ENCODE results near the gene PEX13.
A peak's percentile ranks its signal among the peaks of the same experiment; 100 is the strongest.
"Not testable (repeated sequence)": the region's sequence is repeated elsewhere in the genome, so short reads cannot be mapped to it uniquely, and the experiment has no call there.

PEX13 gene

DNA sequence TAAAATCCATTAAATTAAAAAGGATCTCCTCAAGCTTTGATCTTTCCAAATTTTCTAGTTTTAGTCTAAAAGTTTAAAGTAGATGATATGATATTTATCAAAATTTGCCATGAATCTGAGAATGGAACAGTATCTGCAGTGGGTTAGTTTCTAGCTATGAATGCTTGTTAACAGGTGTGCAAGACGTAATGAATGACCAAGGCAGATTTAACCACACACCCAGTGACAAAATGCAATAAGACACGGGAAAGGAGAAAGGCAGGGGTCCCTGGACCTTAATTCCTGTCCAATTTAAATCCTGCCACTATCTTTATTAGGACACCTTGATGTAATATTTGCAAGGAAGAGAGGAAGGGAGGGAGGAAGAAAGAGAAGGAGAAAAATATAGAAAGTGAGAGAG lies 30.5 kb upstream of the PEX13 start:
- no peaks in the 10 kb centered on the region for H3K36me3 Mint-ChIP-seq (ENCODE audit: insufficient read depth)
- ATAC-seq (replicated peaks; ENCODE audit: extremely low read depth, poor library complexity, severe bottlenecking) (no peak), DNase-seq (ENCODE audit: low spot score in 2 of 2) (no peak)
- H3K27me3 Mint-ChIP-seq, result no peaks in the 10 kb centered on the region
- no peaks in the 10 kb centered on the region for H3K9me3 Mint-ChIP-seq
- no peak overlapping the region for H3K27ac Mint-ChIP-seq (ENCODE audit: low read depth)
- no peak overlapping the region for H3K4me3 Mint-ChIP-seq
- peaks cover 5% of the 10 kb centered on the region for H3K4me1 Mint-ChIP-seq

DNA sequence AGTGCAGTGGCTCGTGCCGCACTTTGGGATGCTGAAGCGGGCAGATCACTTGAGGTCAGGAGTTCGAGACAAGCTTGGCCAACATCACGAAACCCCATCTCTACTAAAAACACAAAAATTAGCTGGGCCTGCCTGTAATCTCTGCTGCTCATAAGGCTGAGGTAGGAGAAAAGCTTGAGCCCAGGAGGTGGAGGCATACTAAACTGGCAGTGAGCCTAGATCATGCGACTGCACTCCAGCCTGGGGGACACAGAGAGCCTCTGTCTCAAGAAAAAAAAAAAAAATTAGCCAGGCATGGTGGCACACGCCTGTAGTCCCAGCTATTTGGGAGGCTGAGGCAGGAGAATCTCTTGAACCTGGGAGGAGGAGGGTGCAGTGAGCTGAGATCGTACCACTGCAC lies 29.9 kb upstream of the PEX13 start:
- not testable (repeated sequence) for H3K27ac Mint-ChIP-seq (ENCODE audit: low read depth); DNase-seq (ENCODE audit: low spot score in 2 of 2); H3K4me1 Mint-ChIP-seq; H3K36me3 Mint-ChIP-seq (ENCODE audit: insufficient read depth); H3K9me3 Mint-ChIP-seq; H3K27me3 Mint-ChIP-seq; ATAC-seq (replicated peaks; ENCODE audit: extremely low read depth, poor library complexity, severe bottlenecking); H3K4me3 Mint-ChIP-seq

DNA sequence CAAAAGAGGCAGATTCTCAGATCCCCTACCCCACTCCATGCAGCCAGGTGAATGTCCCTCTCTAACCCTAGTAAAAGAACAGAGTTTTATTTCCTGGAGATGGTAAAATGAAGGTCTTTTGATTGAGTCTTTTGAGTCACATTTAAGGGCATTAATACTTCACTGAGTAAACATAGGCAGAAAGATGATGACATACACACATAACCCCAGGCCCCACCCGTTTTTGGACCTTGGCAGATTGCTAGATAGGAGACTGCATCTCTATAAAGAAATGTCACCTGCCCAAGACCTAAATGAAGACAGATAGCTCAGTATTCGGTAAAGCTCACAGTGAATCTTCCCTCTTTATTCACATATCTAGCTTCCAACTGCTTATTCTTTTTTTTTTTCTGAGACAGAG lies 28.3 kb upstream of the PEX13 start:
- Mint-ChIP-seq H3K27me3 (no peaks in the 10 kb centered on the region), H3K4me3 (no peak overlapping the region), H3K27ac (ENCODE audit: low read depth) (peak overlapping the region; percentile 30), H3K4me1 (peaks cover 16% of the 10 kb centered on the region), H3K9me3 (no peaks in the 10 kb centered on the region), H3K36me3 (ENCODE audit: insufficient read depth) (peaks cover 7% of the 10 kb centered on the region)
- ATAC-seq (replicated peaks; ENCODE audit: extremely low read depth, poor library complexity, severe bottlenecking), result no peak
- DNase-seq (ENCODE audit: low spot score in 2 of 2), result no peak

DNA sequence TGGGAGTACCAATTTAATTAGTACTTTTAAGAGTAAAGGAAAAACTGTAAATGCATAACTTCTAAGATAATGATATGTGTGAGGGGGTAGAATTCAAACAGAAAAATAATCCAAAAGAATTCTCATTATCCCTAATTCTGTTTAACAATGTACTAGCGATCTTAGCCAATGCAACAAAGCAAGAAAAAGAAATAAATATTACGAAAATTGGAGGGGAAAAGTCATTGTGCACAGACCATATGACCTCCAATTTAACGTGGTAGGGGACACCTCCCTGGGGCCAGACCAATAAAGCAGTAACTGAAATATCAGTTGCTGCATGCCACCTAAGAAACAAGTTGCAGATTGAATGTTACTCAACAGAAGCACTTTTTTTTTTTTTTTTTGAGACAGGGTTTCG lies 25.9 kb upstream of the PEX13 start:
- Mint-ChIP-seq H3K4me1 (peaks cover 16% of the 10 kb centered on the region), H3K9me3 (no peaks in the 10 kb centered on the region), H3K4me3 (no peak overlapping the region), H3K36me3 (ENCODE audit: insufficient read depth) (peaks cover 7% of the 10 kb centered on the region), H3K27me3 (no peaks in the 10 kb centered on the region), H3K27ac (ENCODE audit: low read depth) (no peak overlapping the region)
- DNase-seq (ENCODE audit: low spot score in 2 of 2), result no peak
- no peak for ATAC-seq (replicated peaks; ENCODE audit: extremely low read depth, poor library complexity, severe bottlenecking)

DNA sequence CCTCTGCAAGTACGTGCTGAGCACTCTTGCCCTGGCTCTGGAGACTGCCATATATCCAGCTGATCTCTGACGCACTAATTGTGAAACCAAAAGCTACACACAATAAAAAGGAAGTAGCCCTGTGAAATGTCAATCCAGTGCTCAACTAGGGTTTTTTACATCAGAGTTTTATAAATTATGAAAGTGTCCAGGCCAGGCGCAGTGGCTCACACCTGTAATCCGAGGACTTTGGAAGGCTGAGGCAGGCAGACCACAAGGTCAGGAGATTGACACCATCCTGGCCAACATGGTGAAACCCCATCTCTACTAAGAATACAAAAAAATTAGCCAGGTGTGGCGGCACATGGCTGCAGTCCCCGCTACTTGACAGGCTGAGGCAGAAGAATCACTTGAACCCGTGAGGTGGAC lies 24.5 kb upstream of the PEX13 start:
- H3K27ac Mint-ChIP-seq (ENCODE audit: low read depth), result peak overlapping the region; percentile 96
- ATAC-seq (replicated peaks; ENCODE audit: extremely low read depth, poor library complexity, severe bottlenecking) (peak; percentile 100), DNase-seq (ENCODE audit: low spot score in 2 of 2) (peak in 1 of 2 donors; percentile 34)
- peaks cover 11% of the 10 kb centered on the region for H3K4me1 Mint-ChIP-seq
- H3K4me3 Mint-ChIP-seq, result peak overlapping the region; percentile 67
- no peaks in the 10 kb centered on the region for H3K9me3 Mint-ChIP-seq
- H3K27me3 Mint-ChIP-seq, result no peaks in the 10 kb centered on the region
- H3K36me3 Mint-ChIP-seq (ENCODE audit: insufficient read depth), result peaks cover 7% of the 10 kb centered on the region

DNA sequence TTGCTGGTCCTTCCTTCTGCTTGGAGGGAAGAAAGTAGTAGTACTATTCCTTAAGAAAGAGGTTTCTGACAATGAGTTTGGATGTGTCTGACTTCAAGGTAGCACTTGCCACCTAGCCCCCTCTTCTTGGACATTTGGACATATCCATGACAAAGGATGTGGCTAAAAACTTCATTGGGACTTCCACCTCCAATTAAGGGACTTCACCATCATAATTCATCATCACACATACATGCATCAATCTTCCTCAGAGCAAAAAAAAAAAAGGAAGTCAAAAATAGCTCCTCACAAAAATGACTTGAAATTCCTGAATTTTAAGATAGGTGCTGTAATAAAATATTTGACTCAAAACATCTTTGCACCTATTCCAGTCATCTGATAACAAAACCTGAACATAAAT lies 23.4 kb upstream of the PEX13 start:
- Mint-ChIP-seq H3K4me1 (peaks cover 11% of the 10 kb centered on the region), H3K9me3 (no peaks in the 10 kb centered on the region), H3K4me3 (no peak overlapping the region), H3K27me3 (no peaks in the 10 kb centered on the region), H3K36me3 (ENCODE audit: insufficient read depth) (peaks cover 7% of the 10 kb centered on the region), H3K27ac (ENCODE audit: low read depth) (peak overlapping the region; percentile 96)
- DNase-seq (ENCODE audit: low spot score in 2 of 2), result no peak
- no peak for ATAC-seq (replicated peaks; ENCODE audit: extremely low read depth, poor library complexity, severe bottlenecking)

DNA sequence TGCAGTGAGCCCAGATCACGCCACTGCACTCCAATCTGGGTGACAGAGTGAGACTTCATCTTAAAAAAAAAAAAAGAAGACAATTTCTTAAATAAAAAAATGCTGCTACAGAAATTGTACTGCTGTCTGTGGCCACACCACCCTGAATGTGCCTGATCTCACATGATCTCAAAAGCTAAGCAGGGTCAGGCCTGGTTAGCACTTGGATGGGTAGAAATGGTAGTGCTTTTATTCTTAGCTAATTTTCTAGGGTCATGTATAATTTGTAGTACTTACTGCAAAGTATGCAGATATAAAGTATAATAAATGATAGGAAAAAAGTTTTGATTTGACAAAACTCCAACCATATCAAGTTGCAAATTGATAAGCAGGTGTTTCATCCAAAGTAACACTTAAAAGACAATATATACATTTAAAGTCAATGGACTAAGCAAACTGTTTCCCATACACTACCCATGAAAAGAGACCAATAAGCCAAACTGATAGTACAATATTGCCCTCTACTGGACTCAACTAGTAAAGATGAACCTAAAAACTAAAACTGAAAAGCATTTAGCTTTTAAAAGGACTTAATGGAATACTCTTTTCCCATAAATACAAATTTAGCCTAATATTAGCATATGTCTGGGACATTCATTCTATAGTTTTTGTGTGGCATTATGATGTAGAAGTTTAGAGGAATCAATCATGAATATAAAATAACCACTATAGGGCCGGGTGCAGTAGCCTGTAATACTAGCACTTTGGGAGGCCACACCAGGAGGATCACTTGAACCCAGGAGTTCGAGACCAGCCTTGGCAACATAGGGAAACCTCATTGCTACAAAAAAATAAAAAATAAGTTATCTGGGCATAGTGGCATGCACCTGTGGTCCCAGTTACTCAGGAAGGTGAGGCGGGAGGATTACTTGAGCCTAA lies 18.6 kb upstream of the PEX13 start:
- ATAC-seq (replicated peaks; ENCODE audit: extremely low read depth, poor library complexity, severe bottlenecking), result no peak
- Mint-ChIP-seq H3K4me1 (no peaks in the 10 kb centered on the region), H3K27me3 (no peaks in the 10 kb centered on the region), H3K27ac (ENCODE audit: low read depth) (no peak overlapping the region), H3K36me3 (ENCODE audit: insufficient read depth) (peaks cover 3% of the 10 kb centered on the region), H3K4me3 (no peak overlapping the region), H3K9me3 (no peaks in the 10 kb centered on the region)
- DNase-seq (ENCODE audit: low spot score in 2 of 2), result peak; percentile 23 to 35

DNA sequence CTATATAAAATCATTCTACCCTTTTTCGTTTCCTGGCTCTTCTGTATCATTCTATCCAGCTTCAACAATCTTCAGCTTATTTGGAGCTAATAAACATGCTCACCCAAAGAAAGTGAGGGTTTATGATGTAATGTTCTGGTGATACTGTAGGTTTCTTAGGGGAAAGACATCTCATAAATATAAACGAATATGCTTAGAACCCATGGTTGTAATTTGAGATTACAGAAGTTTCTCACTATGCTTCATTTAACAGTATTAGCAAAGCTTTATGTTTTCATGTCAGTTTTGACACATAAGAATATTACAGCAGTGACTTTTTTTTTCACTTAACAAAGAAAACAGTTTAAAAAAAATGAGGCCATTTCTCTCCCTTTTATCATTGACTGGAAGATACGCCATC lies 11.8 kb upstream of the PEX13 start:
- ATAC-seq (replicated peaks; ENCODE audit: extremely low read depth, poor library complexity, severe bottlenecking) (no peak), DNase-seq (ENCODE audit: low spot score in 2 of 2) (no peak)
- H3K4me3 Mint-ChIP-seq, result no peak overlapping the region
- no peak overlapping the region for H3K27ac Mint-ChIP-seq (ENCODE audit: low read depth)
- H3K4me1 Mint-ChIP-seq, result no peaks in the 10 kb centered on the region
- peaks cover 4% of the 10 kb centered on the region for H3K36me3 Mint-ChIP-seq (ENCODE audit: insufficient read depth)
- no peaks in the 10 kb centered on the region for H3K9me3 Mint-ChIP-seq
- H3K27me3 Mint-ChIP-seq, result no peaks in the 10 kb centered on the region

DNA sequence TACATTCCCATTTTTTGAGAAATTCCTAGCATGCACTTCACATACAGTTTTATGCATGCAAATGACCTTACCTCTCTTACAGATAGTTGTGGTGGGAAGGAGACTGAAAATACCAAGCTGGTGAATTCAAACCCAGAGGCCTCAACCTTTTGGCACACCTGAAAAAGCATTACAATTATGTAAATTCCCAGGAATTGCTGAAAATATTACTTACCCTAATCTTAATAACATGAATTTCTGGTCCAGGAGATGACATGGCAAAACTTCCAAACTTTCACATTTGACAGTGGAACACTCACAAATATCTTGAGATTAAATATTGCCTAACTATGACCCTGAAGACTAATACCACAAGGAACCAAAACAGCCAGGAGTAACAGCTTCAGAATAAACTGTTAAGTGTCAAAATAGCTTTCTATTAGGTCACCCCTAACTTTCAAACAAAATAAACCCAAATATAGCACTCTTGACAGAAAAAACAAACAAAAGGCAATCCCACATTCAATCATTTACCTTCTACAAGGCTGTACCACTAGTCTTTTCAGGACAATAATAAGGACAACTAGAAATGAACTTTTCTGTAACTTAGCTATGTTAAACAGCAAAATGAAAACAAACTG lies 10.9 kb upstream of the PEX13 start:
- ATAC-seq (replicated peaks; ENCODE audit: extremely low read depth, poor library complexity, severe bottlenecking) (no peak), DNase-seq (ENCODE audit: low spot score in 2 of 2) (no peak)
- no peaks in the 10 kb centered on the region for H3K4me1 Mint-ChIP-seq
- H3K27me3 Mint-ChIP-seq, result no peaks in the 10 kb centered on the region
- peaks cover 4% of the 10 kb centered on the region for H3K36me3 Mint-ChIP-seq (ENCODE audit: insufficient read depth)
- no peak overlapping the region for H3K4me3 Mint-ChIP-seq
- H3K27ac Mint-ChIP-seq (ENCODE audit: low read depth), result no peak overlapping the region
- H3K9me3 Mint-ChIP-seq, result no peaks in the 10 kb centered on the region

DNA sequence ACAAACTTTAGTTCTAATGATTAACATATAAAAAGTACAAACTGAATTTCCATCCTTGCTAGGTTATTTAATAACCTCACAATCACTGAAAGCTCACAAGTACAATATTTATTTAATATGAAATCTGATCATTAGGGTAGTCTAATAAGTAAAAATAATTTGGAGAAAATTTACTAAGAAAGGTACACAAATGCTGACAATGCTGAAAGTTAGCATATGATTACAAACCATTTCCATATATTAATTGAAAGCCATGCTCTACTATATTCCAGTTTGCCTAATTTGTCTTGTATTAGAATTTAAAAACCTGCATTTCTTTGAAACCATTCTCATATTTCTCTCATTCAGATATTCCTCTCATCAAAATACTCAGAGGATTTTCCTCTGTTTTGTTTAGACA lies 8.2 kb upstream of the PEX13 start:
- H3K4me1 Mint-ChIP-seq, result no peaks in the 10 kb centered on the region
- H3K27me3 Mint-ChIP-seq, result no peaks in the 10 kb centered on the region
- DNase-seq (ENCODE audit: low spot score in 2 of 2), result no peak
- H3K9me3 Mint-ChIP-seq, result no peaks in the 10 kb centered on the region
- no peak for ATAC-seq (replicated peaks; ENCODE audit: extremely low read depth, poor library complexity, severe bottlenecking)
- no peak overlapping the region for H3K4me3 Mint-ChIP-seq
- H3K36me3 Mint-ChIP-seq (ENCODE audit: insufficient read depth), result peaks cover 4% of the 10 kb centered on the region
- no peak overlapping the region for H3K27ac Mint-ChIP-seq (ENCODE audit: low read depth)

DNA sequence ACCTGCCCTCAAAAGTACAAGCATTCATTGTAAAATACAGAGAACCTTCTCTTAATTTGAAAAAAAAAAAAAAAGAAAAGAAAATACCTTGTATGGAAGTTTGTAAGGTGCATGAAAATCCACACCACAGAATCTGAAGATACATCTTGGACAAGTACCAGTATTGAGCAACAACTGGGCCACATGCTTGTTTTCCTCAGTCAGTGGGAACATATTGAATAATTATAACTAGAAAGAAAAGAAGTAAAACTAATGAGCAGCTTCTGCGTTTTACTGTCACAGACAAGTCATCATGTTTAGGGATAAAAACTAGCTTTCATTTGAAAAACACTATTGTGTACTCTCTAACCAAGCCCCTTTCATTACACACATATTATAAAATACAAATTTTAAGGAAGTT lies 5.8 kb upstream of the PEX13 start:
- ATAC-seq (replicated peaks; ENCODE audit: extremely low read depth, poor library complexity, severe bottlenecking) (no peak), DNase-seq (ENCODE audit: low spot score in 2 of 2) (no peak)
- Mint-ChIP-seq H3K36me3 (ENCODE audit: insufficient read depth) (peaks cover 7% of the 10 kb centered on the region), H3K4me3 (no peak overlapping the region), H3K9me3 (no peaks in the 10 kb centered on the region), H3K27ac (ENCODE audit: low read depth) (no peak overlapping the region), H3K4me1 (no peaks in the 10 kb centered on the region), H3K27me3 (no peaks in the 10 kb centered on the region)

DNA sequence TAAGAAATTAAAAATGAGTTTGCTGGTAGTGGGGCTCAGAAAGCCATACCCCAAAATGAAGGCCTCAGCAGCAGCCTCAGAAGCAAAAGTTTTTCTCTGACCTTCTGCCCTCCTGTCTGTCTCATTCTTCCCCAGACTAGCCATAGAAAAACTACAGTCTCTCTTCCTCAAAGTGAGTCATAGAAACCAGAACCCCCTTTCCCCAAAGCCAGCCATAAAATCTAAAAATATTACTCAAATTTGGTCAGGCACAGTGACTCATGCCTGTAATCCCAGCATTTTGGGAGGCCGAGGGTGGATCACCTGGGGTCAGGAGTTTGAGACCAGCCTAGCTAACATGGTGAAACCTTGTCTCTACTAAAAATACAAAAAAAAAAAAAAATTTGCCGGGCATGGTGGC lies 5.2 kb upstream of the PEX13 start:
- DNase-seq (ENCODE audit: low spot score in 2 of 2); H3K9me3 Mint-ChIP-seq; H3K27me3 Mint-ChIP-seq; H3K4me3 Mint-ChIP-seq; H3K36me3 Mint-ChIP-seq (ENCODE audit: insufficient read depth); ATAC-seq (replicated peaks; ENCODE audit: extremely low read depth, poor library complexity, severe bottlenecking); H3K27ac Mint-ChIP-seq (ENCODE audit: low read depth); H3K4me1 Mint-ChIP-seq: not testable (repeated sequence)

DNA sequence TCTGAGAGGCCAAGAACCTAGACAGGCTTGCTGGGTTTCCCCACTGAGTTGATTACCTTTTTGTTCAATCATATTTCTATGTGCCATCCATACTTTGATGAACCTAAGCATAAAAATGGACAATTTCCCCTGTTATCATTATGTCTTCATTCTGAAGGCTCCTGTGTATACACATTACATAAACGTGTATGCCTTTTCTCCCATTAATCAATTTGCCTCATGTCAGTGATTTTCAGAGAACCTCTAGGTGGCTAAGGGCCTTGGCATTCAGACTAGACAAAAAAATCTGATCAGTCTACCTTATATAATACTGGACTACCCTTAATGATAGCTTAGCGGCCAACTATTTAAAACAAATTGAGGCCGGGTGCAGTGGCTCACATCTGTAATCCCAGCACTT lies 4.1 kb upstream of the PEX13 start:
- Mint-ChIP-seq H3K9me3 (no peaks in the 10 kb centered on the region), H3K4me1 (peaks cover 10% of the 10 kb centered on the region), H3K36me3 (ENCODE audit: insufficient read depth) (peaks cover 14% of the 10 kb centered on the region), H3K27ac (ENCODE audit: low read depth) (no peak overlapping the region), H3K4me3 (no peak overlapping the region), H3K27me3 (no peaks in the 10 kb centered on the region)
- no peak for ATAC-seq (replicated peaks; ENCODE audit: extremely low read depth, poor library complexity, severe bottlenecking)
- no peak for DNase-seq (ENCODE audit: low spot score in 2 of 2)
